Upper lobe of left lung (tissue), 4 donors: ENCODE results near the gene RD3L.

Experiments used
- CTCF ChIP-seq, 6 experiments: fragments of 450-650 bp in 4 of 6; fragments of 200-600 bp in 2 of 6; sonication (generic) in 2 of 6; IDR thresholded peaks; one replicate each; pipeline ENCODE4 v1.5.1; 2016 to 2019; ENCODE audit warnings: antibody characterized with exemption in 6 of 6
- EP300 ChIP-seq, 4 donors: sonication (generic); formaldehyde crosslinking; IDR thresholded peaks; one replicate each; pipeline ENCODE4 v1.5.1; 2017; ENCODE audit warnings: antibody characterized with exemption in 4 of 4, control low read depth in 2 of 4
- POLR2AphosphoS5 ChIP-seq, 2 donors: sonication (generic); formaldehyde crosslinking; IDR thresholded peaks; one replicate each; pipeline ENCODE4 v1.5.1; 2017; ENCODE audit warnings: antibody characterized with exemption in 2 of 2

GRCh38 chr14:103908580-103908979 is 33.7 kb downstream of the RD3L start:
- TF ChIP-seq EP300 (IDR thresholded peaks at IDR 0.05) (no peak), CTCF (IDR thresholded peaks at IDR 0.05) (no peak), POLR2AphosphoS5 (IDR thresholded peaks at IDR 0.05) (no peak)
